ENCODE results near the gene NTM.

- TF ChIP-seq CTCF (tag by site-specific recombination; IDR thresholded peaks at IDR 0.05) (no peak), ZNF366 (tag by site-specific recombination; conservative IDR thresholded peaks at IDR 0.05) (no peak), ZBTB21 (tag by site-specific recombination; IDR thresholded peaks at IDR 0.05) (no peak), ZNF544 (tag by site-specific recombination; IDR thresholded peaks at IDR 0.05) (no peak), YY1 (tag by site-specific recombination; IDR thresholded peaks at IDR 0.05) (no peak), ZNF280D (tag by site-specific recombination; IDR thresholded peaks at IDR 0.05) (no peak), ZNF596 (tag by site-specific recombination; IDR thresholded peaks at IDR 0.05) (no peak)
Observed at GRCh38 chr11:131977854-131978253, 607.4 kb downstream of the NTM start.

Measured in HEK293 (cell line).